GM04504 (cell line): Measurements from ENCODE around the gene HOXC4.
A peak's percentile ranks its signal among the peaks of the same experiment; 100 is the strongest.
"Not testable (repeated sequence)": the region's sequence is repeated elsewhere in the genome, so short reads cannot be mapped to it uniquely, and the experiment has no call there.

ENCODE experiments used
- DNase-seq: peaks from one replicate; pipeline ENCODE4 v3.0.0-alpha.2; 2012; ENCODE audit warnings: low read depth

HOXC4 gene

GRCh38 chr12:54041097-54041690, 12.4 kb upstream of the HOXC4 start:
- no peak for DNase-seq

GRCh38 chr12:54042033-54042432, 11.6 kb upstream of the HOXC4 start:
- not testable (repeated sequence) for DNase-seq

- DNase-seq = no peak
Measured at GRCh38 chr12:54042970-54043853, 10.4 kb upstream of the HOXC4 start.

- DNase-seq = no peak
Measured at GRCh38 chr12:54044425-54045103, 9.1 kb upstream of the HOXC4 start.

GRCh38 chr12:54045401-54045800, 8.2 kb upstream of the HOXC4 start:
- DNase-seq = no peak

GRCh38 chr12:54045868-54046521, 7.6 kb upstream of the HOXC4 start:
- DNase-seq = no peak

- DNase-seq = no peak
Measured at GRCh38 chr12:54046809-54047159, 6.9 kb upstream of the HOXC4 start.

- no peak for DNase-seq
Measured at GRCh38 chr12:54047160-54047963, 6.3 kb upstream of the HOXC4 start.

GRCh38 chr12:54047964-54048303, 5.7 kb upstream of the HOXC4 start:
- DNase-seq = no peak

- DNase-seq = no peak
Measured at GRCh38 chr12:54048406-54049093, 5.1 kb upstream of the HOXC4 start.

GRCh38 chr12:54049108-54049507, 4.5 kb upstream of the HOXC4 start:
- DNase-seq = no peak

GRCh38 chr12:54050482-54050810, 3.2 kb upstream of the HOXC4 start:
- no peak for DNase-seq

GRCh38 chr12:54051026-54051842, 2.4 kb upstream of the HOXC4 start:
- no peak for DNase-seq

- peak; percentile 77 for DNase-seq
Measured at GRCh38 chr12:54051874-54052437, 1.7 kb upstream of the HOXC4 start.

GRCh38 chr12:54052438-54053002, 1.1 kb upstream of the HOXC4 start:
- DNase-seq = no peak

GRCh38 chr12:54053003-54053750, 458 bp upstream of the HOXC4 start:
- no peak for DNase-seq

GRCh38 chr12:54054742-54055194, 1.1 kb downstream of the HOXC4 start:
- no peak for DNase-seq

GRCh38 chr12:54055552-54055951, 1.9 kb downstream of the HOXC4 start:
- DNase-seq = no peak

GRCh38 chr12:54056110-54056509, 2.5 kb downstream of the HOXC4 start:
- DNase-seq = no peak
